WTC11 (cell line): Measurements from ENCODE around the gene DDX10. TPM values are rescaled to one million over a fixed set of nuclear protein-coding genes. Genes with fewer than 3 reads are reported as not detected.
"Not testable (repeated sequence)": the region's sequence is repeated elsewhere in the genome, so short reads cannot be mapped to it uniquely, and the experiment has no call there.

Experiments
- ATAC-seq: fragments of 200-7000 bp; cut with Tn5 transposase; 2 replicates; pipeline ENCODE4 v1.10.0; 2021; ENCODE audit warnings: mild to moderate bottlenecking, moderate library complexity
- CTCF ChIA-PET: fragments of 300-600 bp; sonication (Branson Sonifier 250); formaldehyde crosslinking; loops from one replicate; lab custom pipeline; 2021; ENCODE audit warnings: antibody characterized with exemption; lab: Charles Lee
- POLR2A ChIA-PET: fragments of 350-600 bp; sonication (Branson Sonifier 250); formaldehyde crosslinking; loops from one replicate; lab custom pipeline; 2021; ENCODE audit warnings: antibody characterized with exemption; lab: Charles Lee
- DNase-seq: peaks from one replicate; pipeline ENCODE4 v3.0.0; 2021; ENCODE audit warnings: low spot score
- H3K27ac Mint-ChIP-seq: 2 replicates; pipeline ENCODE4 v1.8.0; 2021; ENCODE audit warnings: mixed read lengths
- H3K27me3 Mint-ChIP-seq: 2 replicates; pipeline ENCODE4 v1.8.0; 2021; ENCODE audit warnings: low read depth, mild to moderate bottlenecking, moderate library complexity, mixed read lengths
- H3K36me3 Mint-ChIP-seq: 2 replicates; pipeline ENCODE4 v1.8.0; 2021; ENCODE audit warnings: mixed read lengths
- H3K4me1 Mint-ChIP-seq: 2 replicates; pipeline ENCODE4 v1.8.0; 2022; ENCODE audit warnings: mixed read lengths
- H3K4me3 Mint-ChIP-seq: 2 replicates; pipeline ENCODE4 v1.8.0; 2021; ENCODE audit warnings: mild to moderate bottlenecking, moderate library complexity, mixed read lengths
- H3K9me3 Mint-ChIP-seq: 2 replicates; pipeline ENCODE4 v1.8.0; 2021; ENCODE audit warnings: mixed read lengths
- AFF4 ChIP-seq: sonication (generic); formaldehyde crosslinking; IDR thresholded peaks from 2 replicates; pipeline ENCODE4 v1.8.1; 2023; ENCODE audit warnings: mild to moderate bottlenecking, missing genetic modification reagents, borderline replicate concordance
- AR ChIP-seq: fragments of 250-450 bp; sonication (Bioruptor Pico); IDR thresholded peaks from 2 replicates; pipeline ENCODE4 v1.9.0; 2021; ENCODE audit warnings: mild to moderate bottlenecking
- ATF3 ChIP-seq: sonication (generic); formaldehyde crosslinking; conservative IDR thresholded peaks from 2 replicates; pipeline ENCODE4 v1.8.1; 2022; ENCODE audit warnings: mild to moderate bottlenecking, missing genetic modification reagents
- ATF6 ChIP-seq: sonication (generic); formaldehyde crosslinking; IDR thresholded peaks from 2 replicates; pipeline ENCODE4 v1.8.1; 2023; ENCODE audit warnings: mild to moderate bottlenecking, missing genetic modification reagents
- CDX4 ChIP-seq: fragments of 250-450 bp; sonication (Bioruptor Pico); IDR thresholded peaks from 2 replicates; pipeline ENCODE4 v1.9.0; 2021; ENCODE audit warnings: moderate library complexity, mild to moderate bottlenecking, inconsistent platforms, borderline replicate concordance
- ERG ChIP-seq: fragments of 250-450 bp; sonication (Bioruptor Pico); IDR thresholded peaks from 2 replicates; pipeline ENCODE4 v1.8.0; 2021; ENCODE audit warnings: mild to moderate bottlenecking
- HMGA2 ChIP-seq: fragments of 250-450 bp; sonication (Bioruptor Pico); IDR thresholded peaks from 2 replicates; pipeline ENCODE4 v1.4.0; 2021; ENCODE audit warnings: mild to moderate bottlenecking, moderate library complexity
- KAT7 ChIP-seq: sonication (generic); formaldehyde crosslinking; IDR thresholded peaks from 2 replicates; pipeline ENCODE4 v1.8.1; 2023; ENCODE audit warnings: missing genetic modification reagents, mild to moderate bottlenecking, borderline replicate concordance
- ZMAT4 ChIP-seq: fragments of 250-450 bp; sonication (Bioruptor Pico); IDR thresholded peaks from 2 replicates; pipeline ENCODE4 v1.9.0; 2021; ENCODE audit warnings: mild to moderate bottlenecking
- ZNF219 ChIP-seq: sonication (generic); formaldehyde crosslinking; IDR thresholded peaks from 2 replicates; pipeline ENCODE4 v1.8.0; 2023; ENCODE audit warnings: missing genetic modification reagents, mild to moderate bottlenecking, borderline replicate concordance
- total RNA-seq: library from RNA; stranded (reverse); gene quantifications from 3 replicates; pipeline ENCODE4 v1.2.3, GENCODE V29; 2021

Gene DDX10
- total RNA-seq, 1 experiment from 2014 or later = 56.8 TPM

- DNase-seq (no peak), ATAC-seq (no peak)
- H3K4me1 Mint-ChIP-seq = peaks cover 26% of the 10 kb centered on the region
- CTCF ChIA-PET = interaction anchor here (0.8 to 1.5 kb wide), 4 partner anchors 11 to 732 kb away, joined by 3 to 6 read pairs (median 5); partner anchors contain the start of gene DDX10
- no peak for TF ChIP-seq AR (CRISPR knock-in tag)
- TF ChIP-seq AFF4 (CRISPR knock-in tag) = no peak
- no peak for TF ChIP-seq HMGA2 (CRISPR knock-in tag)
- TF ChIP-seq ZNF219 (CRISPR knock-in tag) = no peak
- TF ChIP-seq KAT7 (CRISPR knock-in tag) = no peak
- no peak for TF ChIP-seq ATF3
- TF ChIP-seq ATF6 (CRISPR knock-in tag) = no peak
- no peak for TF ChIP-seq ZMAT4 (CRISPR knock-in tag)
- TF ChIP-seq CDX4 (CRISPR knock-in tag) = no peak
- TF ChIP-seq ERG (CRISPR knock-in tag) = no peak
- 0 out of 2 replicates have a peak, but pooled peaks cover 3% of the 10 kb centered on the region for H3K9me3 Mint-ChIP-seq
- H3K36me3 Mint-ChIP-seq = no peaks in the 10 kb centered on the region
- POLR2A ChIA-PET = interaction anchor here (0.6 kb wide), 1 partner anchor 28 kb away, joined by 3 read pairs; no protein-coding TSS in a partner anchor
- no peaks in the 10 kb centered on the region; the same call in 1 of the 2 replicates for H3K27me3 Mint-ChIP-seq
- no peak overlapping the region for H3K4me3 Mint-ChIP-seq
- H3K27ac Mint-ChIP-seq = peak overlapping the region; percentile 46; the same call in 1 of the 2 replicates
These were observed 16.4 kb upstream of the DDX10 start for GRCh38 chr11:108648528-108648885.

- H3K27ac Mint-ChIP-seq, DNase-seq, H3K9me3 Mint-ChIP-seq, ATAC-seq, POLR2A ChIA-PET, CTCF ChIA-PET, H3K36me3 Mint-ChIP-seq, H3K27me3 Mint-ChIP-seq, H3K4me3 Mint-ChIP-seq, H3K4me1 Mint-ChIP-seq: not testable (repeated sequence)
These were observed 10.8 kb upstream of the DDX10 start for GRCh38 chr11:108654100-108654499.
